GM19395 (cell line): ENCODE data around the gene CASTOR1.

ENCODE experiments used
- ATAC-seq: cut with Tn5 transposase; IDR thresholded peaks from one replicate; pipeline ENCODE4 v1.9.1; 2021; ENCODE audit warnings: mild to moderate bottlenecking, moderate library complexity; ENCODE audit not compliant: unreplicated experiment

CASTOR1 gene

DNA sequence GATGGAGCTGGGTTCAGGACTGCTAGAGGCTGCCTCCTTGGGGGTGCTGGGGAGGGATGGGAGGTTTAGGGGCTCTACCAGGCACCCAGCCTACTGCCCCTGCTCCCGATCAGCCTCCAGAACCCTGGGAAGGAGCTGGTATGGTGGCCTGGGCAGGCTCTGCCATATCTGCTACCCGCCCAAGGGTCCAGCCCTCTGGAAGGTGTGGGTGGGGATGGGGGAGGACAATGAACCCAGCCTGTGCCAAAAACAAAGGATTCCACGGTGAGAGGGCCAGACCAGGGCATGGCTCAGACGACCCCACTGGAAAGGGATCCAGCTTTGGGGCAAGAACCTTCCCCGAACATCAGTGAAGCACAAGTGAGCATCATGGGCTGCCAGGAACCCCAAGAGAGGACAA, 3.0 kb downstream of the CASTOR1 start:
- ATAC-seq: no peak

- ATAC-seq: no peak
These were observed 3.5 kb downstream of the CASTOR1 start for GRCh38 chr22:30285846-30286200.

DNA sequence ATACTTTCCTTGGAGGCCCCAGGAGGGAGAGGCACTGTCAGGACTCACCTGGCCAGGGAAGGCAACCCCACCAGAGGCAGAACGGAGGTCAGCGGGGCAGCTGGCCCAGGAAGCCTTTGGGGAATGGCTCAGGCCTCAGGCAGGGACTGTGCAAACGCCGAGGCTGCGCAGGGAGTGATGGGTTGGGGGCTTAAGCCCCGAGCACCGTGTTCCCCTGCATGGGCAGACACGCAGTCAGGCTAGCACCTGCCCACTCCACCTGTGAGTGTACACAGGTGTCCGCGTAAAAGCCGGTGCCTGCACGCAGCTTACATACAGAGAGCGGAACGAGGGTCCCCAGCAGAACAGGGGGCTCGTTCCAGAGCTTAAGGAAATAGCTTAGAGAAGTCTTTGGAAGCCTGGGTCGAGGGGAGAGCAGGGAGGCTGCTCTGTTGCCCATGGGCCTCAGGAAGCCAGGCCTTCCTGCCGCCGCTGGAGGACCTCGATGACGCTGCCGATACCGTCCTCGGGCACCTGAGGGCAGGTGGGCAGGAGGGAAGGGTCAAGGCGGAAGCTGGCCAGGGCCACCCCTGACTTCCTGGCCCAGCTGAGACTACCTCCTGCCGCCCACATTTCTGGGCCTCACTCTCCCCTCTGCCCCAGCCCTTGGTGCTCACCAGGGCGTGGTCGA, 4.0 kb downstream of the CASTOR1 start:
- no peak for ATAC-seq

DNA sequence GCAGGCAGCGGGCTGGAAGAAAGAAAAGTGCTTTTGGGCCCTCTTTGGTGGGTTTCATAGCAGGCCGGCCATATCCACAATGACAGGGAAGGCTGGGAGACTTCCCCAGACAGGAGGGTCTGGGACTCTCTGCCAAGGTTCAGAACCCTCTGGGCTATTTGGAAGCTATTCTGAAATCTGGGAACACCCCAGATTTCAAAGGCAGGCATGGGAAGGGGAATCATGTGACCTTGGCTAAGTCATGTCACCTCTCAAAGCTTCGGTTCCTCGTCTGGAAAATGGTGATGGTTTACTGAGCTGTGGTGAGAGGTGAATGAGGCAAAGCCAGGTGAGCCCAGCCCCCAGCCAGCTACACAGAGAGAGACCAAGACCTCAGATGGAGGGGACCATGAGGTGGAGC, 4.6 kb downstream of the CASTOR1 start:
- ATAC-seq: no peak

DNA sequence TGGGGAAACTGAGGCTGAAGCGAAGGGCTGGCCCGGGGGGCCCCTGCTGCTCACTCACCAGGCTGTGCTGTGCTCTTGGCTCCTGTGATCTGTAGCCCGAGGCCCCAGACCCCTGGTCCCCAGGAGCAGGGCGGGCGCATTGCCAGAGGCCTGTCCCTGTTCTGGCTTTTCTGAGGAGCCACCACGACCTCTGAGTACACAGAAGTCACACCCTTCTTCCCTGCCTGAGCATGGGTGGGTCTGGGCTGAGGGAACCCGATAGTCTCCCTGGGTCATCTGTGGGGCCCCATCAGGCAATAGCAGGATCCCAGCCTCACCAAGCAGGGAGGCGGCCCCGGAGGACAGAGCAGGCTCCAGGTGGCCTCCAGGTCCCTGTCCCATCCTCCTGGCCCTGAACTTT, 5.1 kb downstream of the CASTOR1 start:
- ATAC-seq: no peak

DNA sequence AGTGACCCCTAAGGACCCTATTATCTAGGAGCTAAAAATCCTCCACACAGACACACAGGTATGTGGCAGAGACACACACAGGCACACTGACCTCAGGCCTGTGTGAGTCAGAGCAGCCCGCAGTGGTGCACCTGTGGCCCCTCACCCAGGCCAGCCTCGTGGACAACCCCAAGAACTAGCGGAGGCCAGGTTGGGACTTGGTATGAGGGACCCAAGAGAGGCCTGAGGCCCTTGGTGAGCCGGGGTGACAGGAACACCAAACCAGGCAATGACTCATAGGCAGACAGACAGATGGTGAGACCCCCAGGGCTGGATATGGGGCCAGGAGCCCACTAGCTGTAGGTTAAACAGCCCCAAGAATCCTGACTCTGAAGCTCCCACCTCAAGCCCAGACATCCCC, 6.0 kb downstream of the CASTOR1 start:
- ATAC-seq: no peak

- no peak for ATAC-seq
These were observed 6.7 kb downstream of the CASTOR1 start for GRCh38 chr22:30282616-30283046.

DNA sequence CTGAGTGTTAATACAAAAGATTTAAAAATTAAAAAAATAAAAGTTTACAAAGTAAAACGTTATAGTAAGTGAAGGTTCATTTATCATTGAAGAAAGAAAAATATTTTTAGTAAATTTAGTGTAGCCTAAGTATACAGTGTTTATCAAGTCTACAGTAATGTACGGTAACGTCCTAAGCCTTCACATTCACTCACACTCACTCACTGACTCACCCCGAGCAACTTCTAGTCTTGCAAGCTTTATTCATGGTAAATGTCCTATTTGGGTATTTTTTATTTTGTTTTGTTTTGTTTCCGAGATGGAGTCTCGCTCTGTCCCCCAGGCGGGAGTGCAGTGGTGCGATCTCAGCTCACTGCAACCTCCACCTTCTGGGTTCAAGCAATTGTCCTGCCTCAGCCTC, 8.8 kb downstream of the CASTOR1 start:
- no peak for ATAC-seq

DNA sequence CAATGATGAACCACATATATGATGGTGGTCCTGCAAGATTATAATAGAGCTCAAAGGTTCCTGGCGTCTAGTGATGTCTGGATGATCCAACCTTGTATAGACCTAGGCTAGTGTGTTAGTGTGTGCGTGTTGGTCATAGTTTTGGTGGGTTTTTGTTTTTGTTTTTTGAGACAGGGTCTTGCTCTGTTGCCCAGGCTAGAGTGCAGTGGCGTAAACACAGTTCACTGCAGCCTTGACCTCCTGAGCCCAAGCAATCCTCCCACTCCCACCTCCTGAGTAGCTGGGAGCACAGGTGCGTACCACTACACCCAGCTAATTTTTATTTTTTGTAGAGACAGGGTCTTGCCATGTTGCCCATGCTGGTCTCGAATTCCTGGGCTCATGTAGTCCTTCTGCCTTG, 9.4 kb downstream of the CASTOR1 start:
- no peak for ATAC-seq

- no peak for ATAC-seq
These were observed 10.1 kb downstream of the CASTOR1 start for GRCh38 chr22:30279046-30279788.

DNA sequence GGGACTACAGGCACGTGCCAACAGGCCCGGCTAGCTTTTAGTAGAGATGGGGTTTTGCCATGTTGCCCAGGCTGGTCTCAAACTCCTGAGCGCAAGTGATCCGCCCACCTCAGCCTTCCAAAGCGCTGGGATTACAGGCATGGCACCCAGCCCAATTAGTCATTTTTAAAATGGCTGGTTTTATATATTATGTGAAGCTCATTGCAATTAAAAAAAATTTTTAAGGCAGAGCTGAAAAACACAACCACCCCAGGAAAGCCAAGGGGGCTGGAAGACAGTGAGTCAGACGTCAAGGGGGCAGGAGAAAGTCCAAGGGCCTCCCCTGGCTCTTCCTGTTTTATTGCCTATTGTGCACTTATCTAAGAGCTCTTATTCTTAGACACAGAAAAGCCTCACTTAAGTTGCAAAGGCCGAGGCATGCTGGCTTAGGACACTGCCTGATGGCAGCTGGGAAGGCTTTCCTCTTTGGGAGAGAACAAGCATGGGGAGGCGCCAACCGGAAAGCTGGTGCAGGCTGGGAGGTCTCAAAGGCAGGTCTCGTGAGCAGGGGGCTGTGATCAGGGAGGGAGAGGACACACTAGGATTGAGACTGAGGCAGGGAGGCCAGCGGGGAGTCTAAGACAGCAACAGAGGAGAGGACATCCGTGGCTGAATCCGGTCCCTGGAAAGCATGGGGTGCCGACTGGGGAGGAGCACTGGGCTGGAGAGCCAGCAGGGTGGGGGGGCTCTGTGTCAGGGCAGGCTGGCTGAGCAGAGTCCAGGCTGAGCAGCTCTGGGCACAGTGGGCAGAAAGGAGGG, 11.6 kb downstream of the CASTOR1 start:
- no peak for ATAC-seq

- no peak for ATAC-seq
These were observed 13.3 kb downstream of the CASTOR1 start for GRCh38 chr22:30276039-30276438.

- no peak for ATAC-seq
These were observed 13.7 kb downstream of the CASTOR1 start for GRCh38 chr22:30275625-30276024.

GRCh38 chr22:30274437-30274812, 14.9 kb downstream of the CASTOR1 start:
- ATAC-seq: no peak

- ATAC-seq: no peak
These were observed 15.4 kb downstream of the CASTOR1 start for GRCh38 chr22:30273711-30274436.

DNA sequence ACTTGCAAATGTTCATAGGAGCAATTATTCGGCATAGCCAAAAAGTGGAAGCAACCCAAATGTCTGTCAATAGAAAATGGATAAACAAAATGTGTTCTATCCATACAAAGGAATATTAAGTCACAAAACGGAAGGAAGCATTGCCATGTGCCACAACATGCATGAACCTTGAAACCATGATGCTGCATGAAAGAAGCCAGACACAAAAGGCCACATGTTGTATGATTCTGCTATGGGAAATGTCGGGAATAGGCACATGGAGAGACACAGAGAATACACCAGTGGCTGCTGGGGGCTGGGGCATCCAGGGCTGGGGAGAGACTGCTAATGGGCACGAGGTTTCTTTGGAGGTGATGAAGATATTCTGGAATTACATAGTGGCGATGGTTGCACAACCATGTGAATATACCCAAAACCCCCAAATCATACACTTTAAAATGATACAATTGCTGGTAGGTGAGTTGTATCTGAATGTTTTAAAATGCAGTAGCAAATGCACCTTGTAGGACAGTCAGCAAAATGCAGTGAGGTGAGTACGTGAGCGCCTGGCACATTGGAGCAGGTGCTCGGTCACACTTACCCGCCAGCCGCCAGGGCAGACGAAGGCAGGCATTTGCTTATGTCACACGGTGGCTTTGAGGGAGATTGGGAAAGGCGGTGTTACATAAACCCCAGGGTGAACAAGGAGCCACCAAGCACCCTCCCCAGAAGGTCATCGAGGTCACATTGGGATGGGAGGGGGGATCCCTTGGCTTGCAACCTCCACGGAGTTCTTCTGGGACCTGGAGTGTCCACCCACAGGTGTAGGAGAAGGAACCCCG, 16.3 kb downstream of the CASTOR1 start:
- ATAC-seq: no peak

GRCh38 chr22:30270832-30271231, 18.5 kb downstream of the CASTOR1 start:
- no peak for ATAC-seq

- ATAC-seq: no peak
These were observed 21.0 kb downstream of the CASTOR1 start for GRCh38 chr22:30268331-30268730.

DNA sequence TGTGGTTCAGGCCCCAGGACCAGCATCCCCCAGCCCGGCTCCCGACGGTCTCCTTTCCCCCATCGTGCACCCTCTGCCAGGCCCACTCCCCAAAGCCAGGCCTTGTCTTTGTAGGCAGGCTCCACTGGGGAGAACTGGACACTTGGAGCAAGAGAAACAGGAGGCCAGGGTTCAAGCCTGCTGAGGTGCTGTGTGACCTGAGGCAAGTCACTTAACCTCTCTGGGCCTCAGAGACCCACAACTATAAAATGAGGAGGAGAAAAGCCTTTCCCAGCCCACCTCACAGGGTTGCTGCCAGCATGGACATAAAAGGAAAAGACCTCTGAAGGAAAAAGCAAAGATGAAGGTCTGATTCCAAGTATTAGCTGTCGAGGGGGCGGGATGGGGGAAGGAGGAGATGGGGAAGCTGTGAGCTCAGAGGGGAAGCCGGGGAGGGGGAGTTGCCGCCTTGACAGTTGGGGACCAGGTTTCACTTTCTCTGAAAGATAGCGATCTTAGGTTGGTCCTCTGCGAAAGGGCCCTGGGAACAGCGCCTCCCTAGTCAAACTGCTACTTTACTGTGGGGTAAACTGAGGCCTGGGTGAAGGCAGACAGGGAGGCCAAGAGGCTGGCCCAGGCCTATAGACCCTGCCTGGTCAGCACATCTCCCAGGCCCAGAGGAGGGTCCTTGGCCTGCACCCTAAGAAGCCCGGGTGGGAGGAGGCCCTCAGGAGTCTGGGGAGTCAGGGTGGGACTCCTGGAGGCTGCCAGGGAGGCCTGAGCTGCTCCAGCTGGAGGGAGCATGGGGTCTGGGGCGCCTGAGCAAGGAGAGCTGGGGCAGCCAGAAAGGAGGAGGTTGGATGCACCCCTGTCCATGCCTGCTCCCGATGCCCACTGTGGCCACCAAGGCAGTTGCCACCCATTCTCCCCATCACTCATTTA, 21.7 kb downstream of the CASTOR1 start:
- no peak for ATAC-seq
